ENCODE data around the gene CCRL2. TPM values are rescaled to one million over a fixed set of nuclear protein-coding genes. Genes with fewer than 3 reads are reported as not detected.
"Not testable (repeated sequence)": the region's sequence is repeated elsewhere in the genome, so short reads cannot be mapped to it uniquely, and the experiment has no call there.

CCRL2 gene
- total and polyA plus RNA-seq, 2 donors: 10.1 to 19.1 TPM

DNA sequence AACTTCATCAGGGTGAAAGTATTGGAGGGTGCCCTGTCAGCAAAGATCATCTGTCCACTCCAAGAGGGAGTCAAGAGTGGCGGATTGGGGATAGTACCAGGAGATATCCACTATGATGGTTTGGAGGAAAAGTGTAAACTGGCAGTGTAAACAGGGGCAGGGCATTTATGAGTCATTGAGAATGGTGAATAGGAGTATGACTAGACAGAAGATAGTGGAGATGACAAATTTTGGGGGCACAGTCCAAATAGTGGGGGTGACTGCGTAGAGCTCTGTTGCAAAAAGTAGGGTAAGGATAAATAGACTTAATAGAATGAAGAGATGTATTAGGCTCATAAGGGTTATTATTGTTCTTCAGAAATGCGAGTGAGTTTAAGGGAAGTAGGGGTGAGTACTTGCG, 18.2 kb upstream of the CCRL2 start:
- H3K9me3 ChIP-seq (ENCODE audit: control insufficient read depth in 2 of 2, insufficient read depth in 1 of 2, low read length in 1 of 2); H3K4me3 ChIP-seq (ENCODE audit: low read length in 2 of 2); H3K36me3 ChIP-seq (ENCODE audit: control insufficient read depth in 2 of 2, insufficient read depth in 2 of 2, low read length in 1 of 2); H3K27ac ChIP-seq (ENCODE audit: low read depth in 1 of 2, low read length in 1 of 2); DNase-seq (ENCODE audit: low read depth in 6 of 9, low spot score in 9 of 9); H3K27me3 ChIP-seq (ENCODE audit: control insufficient read depth in 2 of 2, insufficient read depth in 1 of 2, low read length in 1 of 2): not testable (repeated sequence)
- peaks cover 0 to 21% of the 10 kb centered on the region in 2 donors for H3K4me1 ChIP-seq (ENCODE audit: control insufficient read depth in 2 of 2, insufficient read depth in 2 of 2, low read length in 2 of 2)
- 97% methylated on average over 4 of the region's 4 CpGs for WGBS

- Histone ChIP-seq H3K4me3 (ENCODE audit: low read length in 2 of 2) (no peak overlapping the region), H3K9me3 (ENCODE audit: control insufficient read depth in 2 of 2, insufficient read depth in 1 of 2, low read length in 1 of 2) (peaks cover 0 to 4% of the 10 kb centered on the region in 2 donors), H3K27me3 (ENCODE audit: control insufficient read depth in 2 of 2, insufficient read depth in 1 of 2, low read length in 1 of 2) (no peaks in the 10 kb centered on the region), H3K36me3 (ENCODE audit: control insufficient read depth in 2 of 2, insufficient read depth in 2 of 2, low read length in 1 of 2) (no peaks in the 10 kb centered on the region), H3K27ac (ENCODE audit: low read depth in 1 of 2, low read length in 1 of 2) (no peak overlapping the region), H3K4me1 (ENCODE audit: control insufficient read depth in 2 of 2, insufficient read depth in 2 of 2, low read length in 2 of 2) (peaks cover 0 to 16% of the 10 kb centered on the region in 2 donors)
- WGBS: 95% methylated on average over 6 of the region's 6 CpGs
- no peak for DNase-seq (ENCODE audit: low read depth in 6 of 9, low spot score in 9 of 9)
Measured at GRCh38 chr3:46389306-46389705, 17.8 kb upstream of the CCRL2 start.

GRCh38 chr3:46391526-46391925, 15.5 kb upstream of the CCRL2 start:
- H3K27me3 ChIP-seq (ENCODE audit: control insufficient read depth in 2 of 2, insufficient read depth in 1 of 2, low read length in 1 of 2); H3K9me3 ChIP-seq (ENCODE audit: control insufficient read depth in 2 of 2, insufficient read depth in 1 of 2, low read length in 1 of 2); H3K36me3 ChIP-seq (ENCODE audit: control insufficient read depth in 2 of 2, insufficient read depth in 2 of 2, low read length in 1 of 2); H3K4me3 ChIP-seq (ENCODE audit: low read length in 2 of 2); H3K27ac ChIP-seq (ENCODE audit: low read depth in 1 of 2, low read length in 1 of 2); H3K4me1 ChIP-seq (ENCODE audit: control insufficient read depth in 2 of 2, insufficient read depth in 2 of 2, low read length in 2 of 2); DNase-seq (ENCODE audit: low read depth in 6 of 9, low spot score in 9 of 9): not testable (repeated sequence)
- WGBS: 90% methylated on average over 5 of the region's 5 CpGs

GRCh38 chr3:46393011-46393410, 14.0 kb upstream of the CCRL2 start:
- Histone ChIP-seq H3K4me3 (ENCODE audit: low read length in 2 of 2) (no peak overlapping the region), H3K27me3 (ENCODE audit: control insufficient read depth in 2 of 2, insufficient read depth in 1 of 2, low read length in 1 of 2) (no peaks in the 10 kb centered on the region), H3K4me1 (ENCODE audit: control insufficient read depth in 2 of 2, insufficient read depth in 2 of 2, low read length in 2 of 2) (peaks cover 0 to 9% of the 10 kb centered on the region in 2 donors), H3K9me3 (ENCODE audit: control insufficient read depth in 2 of 2, insufficient read depth in 1 of 2, low read length in 1 of 2) (no peaks in the 10 kb centered on the region), H3K36me3 (ENCODE audit: control insufficient read depth in 2 of 2, insufficient read depth in 2 of 2, low read length in 1 of 2) (no peaks in the 10 kb centered on the region), H3K27ac (ENCODE audit: low read depth in 1 of 2, low read length in 1 of 2) (no peak overlapping the region)
- no peak for DNase-seq (ENCODE audit: low read depth in 6 of 9, low spot score in 9 of 9)
- 95% methylated on average over 2 of the region's 2 CpGs for WGBS

DNA sequence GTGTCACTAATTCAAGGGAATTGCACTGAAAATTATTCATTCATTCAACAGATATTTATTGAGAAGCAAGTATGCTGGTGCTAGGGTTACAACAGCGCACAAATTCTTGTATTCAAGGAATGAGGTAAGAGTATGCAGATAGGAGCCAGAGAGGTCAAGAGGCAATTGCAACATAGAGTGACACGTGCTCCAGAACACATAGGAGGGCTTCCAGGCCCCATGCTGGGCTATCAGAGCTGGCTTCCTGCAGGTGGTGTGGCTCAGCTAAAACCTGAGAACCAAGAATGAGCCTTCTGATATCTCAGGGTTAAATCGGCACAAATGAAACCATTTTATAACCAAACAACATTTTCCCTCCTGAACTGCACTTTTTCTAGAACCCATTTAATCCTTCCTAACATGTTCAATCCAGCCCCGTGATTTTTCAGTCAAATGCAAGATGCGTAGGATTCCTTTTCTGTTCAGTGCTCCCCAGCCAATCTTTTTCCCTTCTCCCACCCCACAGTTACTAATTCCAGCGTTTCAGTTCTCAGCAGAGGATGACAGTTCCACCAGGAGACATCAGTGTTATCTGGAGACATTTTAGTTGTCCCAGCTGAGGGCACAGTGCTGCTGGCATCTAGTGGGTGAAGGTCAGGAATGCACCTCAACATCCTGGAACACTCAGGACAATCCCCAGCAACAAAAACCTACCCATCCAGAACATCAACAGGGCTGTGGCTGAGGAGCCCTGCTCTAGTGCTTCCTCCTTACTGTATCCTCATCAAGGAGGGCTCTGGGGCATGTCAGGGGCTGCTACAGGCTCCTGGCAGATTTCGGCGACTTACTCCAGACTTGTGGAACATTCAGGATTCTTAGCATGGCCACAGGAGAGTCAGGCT, 13.3 kb upstream of the CCRL2 start:
- Histone ChIP-seq H3K4me3 (ENCODE audit: low read length in 2 of 2) (no peak overlapping the region), H3K27me3 (ENCODE audit: control insufficient read depth in 2 of 2, insufficient read depth in 1 of 2, low read length in 1 of 2) (no peaks in the 10 kb centered on the region), H3K9me3 (ENCODE audit: control insufficient read depth in 2 of 2, insufficient read depth in 1 of 2, low read length in 1 of 2) (no peaks in the 10 kb centered on the region), H3K36me3 (ENCODE audit: control insufficient read depth in 2 of 2, insufficient read depth in 2 of 2, low read length in 1 of 2) (no peaks in the 10 kb centered on the region), H3K27ac (ENCODE audit: low read depth in 1 of 2, low read length in 1 of 2) (no peak overlapping the region), H3K4me1 (ENCODE audit: control insufficient read depth in 2 of 2, insufficient read depth in 2 of 2, low read length in 2 of 2) (peaks cover 0 to 9% of the 10 kb centered on the region in 2 donors)
- DNase-seq (ENCODE audit: low read depth in 6 of 9, low spot score in 9 of 9): no peak
- WGBS: 82% methylated on average over 8 of the region's 8 CpGs

- H3K4me3 ChIP-seq (ENCODE audit: low read length in 2 of 2): no peak overlapping the region
- WGBS: 87% methylated on average over 6 of the region's 6 CpGs
- no peak overlapping the region for H3K27ac ChIP-seq (ENCODE audit: low read depth in 1 of 2, low read length in 1 of 2)
Measured at GRCh38 chr3:46395210-46395661, 11.8 kb upstream of the CCRL2 start.

DNA sequence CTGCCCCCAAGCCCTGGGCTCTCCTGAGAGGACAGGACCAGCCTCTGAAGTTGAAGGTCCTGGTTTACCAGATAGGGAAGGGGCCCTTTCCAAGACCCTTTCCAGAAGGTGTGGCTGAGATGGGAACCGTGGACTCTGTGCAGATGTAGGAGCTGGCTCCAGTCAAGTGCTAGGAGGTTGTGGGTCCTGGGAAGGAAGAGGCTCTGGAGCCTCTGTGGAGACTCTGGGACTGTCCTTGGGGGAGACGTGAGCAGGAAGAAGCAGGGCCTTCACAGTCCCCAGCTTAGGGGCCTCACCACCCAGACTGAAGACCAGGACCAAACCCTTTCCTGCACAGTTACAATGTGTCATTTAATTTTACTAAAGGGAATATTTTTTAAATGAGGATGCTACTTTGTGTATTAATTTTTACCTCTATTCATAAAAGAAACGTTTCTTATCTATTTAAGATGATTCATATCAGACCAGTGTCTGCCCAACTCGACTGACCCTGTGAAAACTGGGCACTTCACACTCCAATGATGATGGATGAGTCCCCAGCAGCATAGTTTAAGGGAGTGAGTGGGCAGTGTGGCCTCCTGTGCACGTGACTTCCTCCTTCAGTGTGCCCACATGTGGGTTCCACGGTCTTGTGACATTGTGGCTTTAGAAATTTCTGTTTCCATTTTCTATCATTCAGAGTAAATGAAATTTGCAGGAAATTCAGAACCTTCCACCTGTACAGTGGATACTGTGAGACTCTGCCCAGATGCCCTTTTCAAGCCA, 11.1 kb upstream of the CCRL2 start:
- peaks cover 0 to 9% of the 10 kb centered on the region in 2 donors for H3K4me1 ChIP-seq (ENCODE audit: control insufficient read depth in 2 of 2, insufficient read depth in 2 of 2, low read length in 2 of 2)
- WGBS: 57% methylated on average over 6 of the region's 6 CpGs
- no peak overlapping the region for H3K4me3 ChIP-seq (ENCODE audit: low read length in 2 of 2)
- H3K27me3 ChIP-seq (ENCODE audit: control insufficient read depth in 2 of 2, insufficient read depth in 1 of 2, low read length in 1 of 2): no peaks in the 10 kb centered on the region
- no peak overlapping the region for H3K27ac ChIP-seq (ENCODE audit: low read depth in 1 of 2, low read length in 1 of 2)
- H3K9me3 ChIP-seq (ENCODE audit: control insufficient read depth in 2 of 2, insufficient read depth in 1 of 2, low read length in 1 of 2): no peaks in the 10 kb centered on the region
- no peaks in the 10 kb centered on the region for H3K36me3 ChIP-seq (ENCODE audit: control insufficient read depth in 2 of 2, insufficient read depth in 2 of 2, low read length in 1 of 2)
- no peak for DNase-seq (ENCODE audit: low read depth in 6 of 9, low spot score in 9 of 9)

More at GRCh38 chr3:46395210-46395661, 11.8 kb upstream of the CCRL2 start:
- H3K27me3 ChIP-seq (ENCODE audit: control insufficient read depth in 2 of 2, insufficient read depth in 1 of 2, low read length in 1 of 2): no peaks in the 10 kb centered on the region
- H3K36me3 ChIP-seq (ENCODE audit: control insufficient read depth in 2 of 2, insufficient read depth in 2 of 2, low read length in 1 of 2): no peaks in the 10 kb centered on the region
- peaks cover 0 to 9% of the 10 kb centered on the region in 2 donors for H3K4me1 ChIP-seq (ENCODE audit: control insufficient read depth in 2 of 2, insufficient read depth in 2 of 2, low read length in 2 of 2)
- DNase-seq (ENCODE audit: low read depth in 6 of 9, low spot score in 9 of 9): no peak
- no peaks in the 10 kb centered on the region for H3K9me3 ChIP-seq (ENCODE audit: control insufficient read depth in 2 of 2, insufficient read depth in 1 of 2, low read length in 1 of 2)

DNA sequence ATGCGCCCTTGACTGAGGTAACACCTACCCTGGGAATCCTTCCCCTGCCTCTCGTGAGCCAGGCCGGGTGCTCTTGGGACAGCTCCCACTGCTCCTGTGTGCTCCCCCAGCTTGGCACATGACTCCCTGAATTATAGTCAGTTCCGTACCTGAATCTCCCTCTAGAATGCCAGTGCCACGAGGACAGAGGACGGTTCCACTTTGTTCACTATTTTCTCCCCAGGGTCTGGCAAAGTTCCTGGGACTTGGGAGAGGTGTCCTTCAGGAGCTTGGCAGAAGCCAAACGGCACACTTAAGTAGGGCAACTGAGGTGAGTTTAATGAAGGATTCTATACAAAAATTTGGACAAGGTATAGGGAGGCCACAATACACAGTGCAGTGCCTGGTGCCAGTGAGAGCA, 9.9 kb upstream of the CCRL2 start:
- DNase-seq (ENCODE audit: low read depth in 6 of 9, low spot score in 9 of 9): no peak
- Histone ChIP-seq H3K4me3 (ENCODE audit: low read length in 2 of 2) (no peak overlapping the region), H3K36me3 (ENCODE audit: control insufficient read depth in 2 of 2, insufficient read depth in 2 of 2, low read length in 1 of 2) (no peaks in the 10 kb centered on the region), H3K27ac (ENCODE audit: low read depth in 1 of 2, low read length in 1 of 2) (no peak overlapping the region), H3K9me3 (ENCODE audit: control insufficient read depth in 2 of 2, insufficient read depth in 1 of 2, low read length in 1 of 2) (peaks cover 0 to 3% of the 10 kb centered on the region in 2 donors), H3K27me3 (ENCODE audit: control insufficient read depth in 2 of 2, insufficient read depth in 1 of 2, low read length in 1 of 2) (no peaks in the 10 kb centered on the region), H3K4me1 (ENCODE audit: control insufficient read depth in 2 of 2, insufficient read depth in 2 of 2, low read length in 2 of 2) (peaks cover 0 to 9% of the 10 kb centered on the region in 2 donors)
- 97% methylated on average over 7 of the region's 7 CpGs for WGBS
